Astrocyte of the cerebellum (primary cell): ENCODE results near the gene GFOD1.

Source experiments
- DNase-seq: peaks from one replicate; pipeline ENCODE4 v3.0.0-alpha.2; 2011; ENCODE audit warnings: low read depth
- H3K4me3 ChIP-seq: 2 replicates; pipeline ENCODE4 v1.5.1; 2011; ENCODE audit warnings: mild to moderate bottlenecking, low read depth, low read length, moderate library complexity
- CTCF ChIP-seq: IDR thresholded peaks from 2 replicates; pipeline ENCODE4 v1.5.1; 2012; ENCODE audit warnings: low read length, low read depth, moderate library complexity, mild to moderate bottlenecking; ENCODE audit errors: missing control alignments
- in situ Hi-C: cut with HindIII; loops from 2 replicates; pipeline ENCODE4 v1.10.0; 2017; ENCODE audit warnings: low sequenced_read_pairs

GFOD1 gene

GRCh38 chr6:13405961-13406477 lies 81.4 kb downstream of the GFOD1 start:
- in situ Hi-C loops, result no loop called here
- DNase-seq, result no peak
- no peak for TF ChIP-seq CTCF
- no peak overlapping the region for H3K4me3 ChIP-seq

- no peak for TF ChIP-seq CTCF
- no peak overlapping the region for H3K4me3 ChIP-seq
- DNase-seq, result no peak
- in situ Hi-C loops, result no loop called here
Observed at GRCh38 chr6:13404892-13405254, 82.5 kb downstream of the GFOD1 start.

- H3K4me3 ChIP-seq, result no peak overlapping the region
- no peak for TF ChIP-seq CTCF
- in situ Hi-C loops, result no loop called here
- DNase-seq, result peak; percentile 64
Observed at GRCh38 chr6:13404228-13404891, 83.0 kb downstream of the GFOD1 start.

GRCh38 chr6:13402711-13403110 lies 84.7 kb downstream of the GFOD1 start:
- TF ChIP-seq CTCF, result no peak
- DNase-seq, result no peak
- in situ Hi-C loops, result no loop called here
- no peak overlapping the region for H3K4me3 ChIP-seq

- H3K4me3 ChIP-seq, result no peak overlapping the region
- TF ChIP-seq CTCF, result no peak
- in situ Hi-C loops, result no loop called here
- DNase-seq, result no peak
Observed at GRCh38 chr6:13400772-13401171, 86.6 kb downstream of the GFOD1 start.

- in situ Hi-C loops, result no loop called here
- TF ChIP-seq CTCF, result no peak
- no peak overlapping the region for H3K4me3 ChIP-seq
Observed at GRCh38 chr6:13398421-13398994, 88.9 kb downstream of the GFOD1 start.

More at GRCh38 chr6:13398421-13398994, 88.9 kb downstream of the GFOD1 start:
- DNase-seq, result no peak
